Fibroblast of skin of right quadriceps (primary cell): Measurements from ENCODE around the gene NARS2.
"Not testable (repeated sequence)": the region's sequence is repeated elsewhere in the genome, so short reads cannot be mapped to it uniquely, and the experiment has no call there.

ENCODE experiments used
- DNase-seq: peaks from one replicate; pipeline ENCODE4 v3.0.0-alpha.2; 2013

NARS2 gene

DNA sequence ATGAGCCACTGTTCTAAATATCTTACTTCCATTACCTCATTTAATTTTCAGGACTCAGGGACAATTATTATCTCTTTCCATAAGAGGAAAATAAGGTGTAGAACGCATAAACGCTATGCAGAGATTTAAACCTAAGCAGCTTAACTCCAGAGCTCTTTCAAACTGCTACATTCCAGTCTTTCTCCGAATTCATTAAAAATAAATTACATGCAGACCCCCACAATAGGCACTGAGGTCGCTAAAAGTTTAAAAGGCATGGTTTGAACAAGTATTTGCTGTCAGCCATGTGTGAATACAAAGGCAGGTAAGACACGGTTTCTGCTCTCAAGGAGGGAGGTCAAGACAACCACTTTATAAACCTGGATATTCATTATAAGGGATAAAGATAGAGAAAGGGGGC, 983 bp downstream of the NARS2 start:
- DNase-seq = no peak

GRCh38 chr11:78573271-78573670, 1.4 kb downstream of the NARS2 start:
- DNase-seq = no peak

- DNase-seq = no peak
These were observed 2.3 kb downstream of the NARS2 start for GRCh38 chr11:78572394-78572793.

GRCh38 chr11:78570031-78570430, 4.6 kb downstream of the NARS2 start:
- no peak for DNase-seq

DNA sequence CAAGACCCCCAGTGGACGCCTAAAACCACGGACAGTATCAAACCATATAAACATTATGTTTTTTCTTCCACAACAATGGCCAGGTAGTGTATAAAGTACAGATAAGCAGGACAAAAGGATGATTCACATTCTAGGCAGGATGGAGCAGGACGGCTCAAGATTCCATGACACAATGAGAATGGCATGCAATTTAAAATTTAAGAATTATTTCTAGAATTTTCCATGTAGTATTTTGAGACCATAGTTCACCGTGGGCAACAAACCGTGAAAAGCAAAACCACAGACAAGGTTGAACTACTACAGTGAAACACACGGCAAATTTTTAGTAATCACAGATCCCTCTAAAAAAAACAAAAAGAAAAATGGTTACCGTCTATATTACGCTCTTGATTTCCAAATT, 7.5 kb downstream of the NARS2 start:
- peak; percentile 61 for DNase-seq

GRCh38 chr11:78564490-78565467, 9.9 kb downstream of the NARS2 start:
- peak; percentile 86 for DNase-seq

- not testable (repeated sequence) for DNase-seq
These were observed 10.6 kb downstream of the NARS2 start for GRCh38 chr11:78564037-78564436.

GRCh38 chr11:78563090-78563489, 11.6 kb downstream of the NARS2 start:
- DNase-seq = not testable (repeated sequence)

DNA sequence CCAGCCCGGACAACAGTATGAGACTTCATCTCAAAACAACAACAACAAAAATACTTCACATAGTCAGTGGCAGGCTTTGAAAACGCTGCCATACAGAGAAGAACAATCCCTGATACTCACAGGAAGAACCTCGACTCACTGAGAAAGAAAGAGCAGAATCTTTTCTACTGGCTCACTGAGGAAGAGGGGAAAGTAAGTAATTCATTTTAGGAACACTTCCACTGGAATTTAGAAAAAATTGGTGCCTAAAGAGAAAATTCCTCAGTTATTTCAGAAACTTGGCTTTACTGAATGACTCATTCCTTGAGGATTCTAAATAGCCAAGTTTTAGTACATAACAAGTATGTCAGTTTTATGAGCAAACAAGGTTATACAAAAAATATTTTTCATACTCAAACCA, 12.3 kb downstream of the NARS2 start:
- peak; percentile 88 for DNase-seq

DNA sequence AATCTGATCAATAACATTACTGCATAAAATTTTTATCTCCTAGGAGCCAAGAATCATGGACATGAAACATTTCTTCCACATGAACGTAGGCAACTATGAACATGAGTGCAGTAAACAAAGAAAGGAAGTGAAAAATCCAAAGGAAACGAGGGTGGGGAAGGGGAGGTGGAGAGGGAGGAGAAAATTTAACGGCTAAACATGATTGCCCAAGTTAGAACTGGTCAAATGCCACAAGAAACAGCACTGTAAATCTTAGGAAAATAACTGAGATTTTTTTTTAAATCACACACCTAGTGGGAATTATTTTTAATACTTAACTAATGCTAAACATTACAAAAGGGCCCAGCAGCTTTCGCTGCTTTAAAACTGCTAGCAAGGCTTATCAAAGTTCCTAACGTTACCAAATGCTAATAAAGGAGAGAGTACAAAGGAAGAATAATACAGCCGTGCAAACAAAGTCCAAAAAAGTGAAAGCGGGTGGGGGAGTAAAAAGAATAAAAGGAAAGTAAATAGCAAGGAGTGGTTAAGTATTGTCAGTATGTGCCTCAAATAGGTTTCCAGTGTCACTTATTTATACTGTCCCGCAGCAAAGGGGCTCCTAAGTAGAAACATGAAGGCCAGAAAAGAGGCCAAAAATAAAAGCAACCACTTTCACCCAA, 13.7 kb downstream of the NARS2 start:
- DNase-seq = no peak

GRCh38 chr11:78560153-78560552, 14.5 kb downstream of the NARS2 start:
- no peak for DNase-seq

GRCh38 chr11:78557236-78557635, 17.4 kb downstream of the NARS2 start:
- no peak for DNase-seq

DNA sequence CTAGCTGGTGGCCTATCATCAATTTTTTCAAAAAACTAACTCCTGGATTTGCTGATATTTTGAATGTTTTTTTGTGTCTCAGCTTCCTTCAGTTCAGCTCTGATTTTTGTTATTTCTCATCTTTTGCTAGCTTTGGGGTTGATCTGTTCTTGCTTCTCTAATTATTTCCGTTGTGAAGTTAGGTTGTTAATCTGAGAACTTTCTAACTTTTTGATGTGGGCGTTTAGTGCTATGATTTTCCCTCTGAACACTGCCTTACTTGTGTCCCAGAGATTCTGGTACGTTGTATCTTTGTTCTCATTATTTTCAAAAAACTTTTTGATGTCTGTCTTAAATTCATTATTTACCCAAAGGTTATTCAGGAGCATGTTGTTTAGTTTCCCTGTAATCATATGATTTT, 19.1 kb downstream of the NARS2 start:
- no peak for DNase-seq

DNA sequence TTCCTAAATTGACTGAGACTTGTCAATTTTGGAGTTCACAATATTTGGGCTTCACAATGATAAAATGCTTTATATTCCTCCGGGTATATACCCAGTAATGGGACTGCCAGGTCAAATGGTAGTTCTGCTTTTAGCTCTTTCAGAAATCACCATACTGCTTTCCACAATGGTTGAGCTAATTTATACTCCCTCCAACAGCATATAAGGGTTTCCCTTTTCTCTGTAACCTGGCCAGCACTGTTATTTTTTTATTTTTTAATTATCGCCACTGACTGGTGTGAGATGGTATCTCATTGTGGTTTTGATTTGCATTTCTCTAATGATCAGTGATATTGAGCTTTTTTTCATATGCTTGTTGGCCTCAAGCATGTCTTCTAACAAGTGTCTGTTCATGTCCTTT, 21.8 kb downstream of the NARS2 start:
- DNase-seq = no peak

DNA sequence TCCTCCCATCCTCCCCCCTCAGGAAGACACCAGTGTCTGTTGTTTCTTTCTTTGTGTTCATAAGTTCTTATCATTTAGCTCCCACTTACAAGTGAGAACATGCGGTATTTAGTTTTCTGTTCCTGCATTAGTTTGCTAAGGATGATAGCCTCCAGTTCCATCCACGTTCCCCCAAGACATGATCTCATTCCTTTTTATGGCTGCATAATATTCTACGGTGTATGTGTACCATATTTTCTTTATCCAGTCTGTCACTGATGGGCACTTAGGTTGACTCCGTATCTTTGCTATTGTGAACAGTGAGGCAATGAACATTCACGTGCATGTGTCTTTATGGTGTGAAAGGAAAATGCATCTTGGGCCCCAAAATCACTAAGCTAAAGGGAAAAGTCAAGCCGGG, 22.5 kb downstream of the NARS2 start:
- not testable (repeated sequence) for DNase-seq

GRCh38 chr11:78551066-78551465, 23.6 kb downstream of the NARS2 start:
- DNase-seq = no peak

- no peak for DNase-seq
These were observed 24.8 kb downstream of the NARS2 start for GRCh38 chr11:78549624-78550409.

- DNase-seq = no peak
These were observed 25.6 kb downstream of the NARS2 start for GRCh38 chr11:78548911-78549590.

DNA sequence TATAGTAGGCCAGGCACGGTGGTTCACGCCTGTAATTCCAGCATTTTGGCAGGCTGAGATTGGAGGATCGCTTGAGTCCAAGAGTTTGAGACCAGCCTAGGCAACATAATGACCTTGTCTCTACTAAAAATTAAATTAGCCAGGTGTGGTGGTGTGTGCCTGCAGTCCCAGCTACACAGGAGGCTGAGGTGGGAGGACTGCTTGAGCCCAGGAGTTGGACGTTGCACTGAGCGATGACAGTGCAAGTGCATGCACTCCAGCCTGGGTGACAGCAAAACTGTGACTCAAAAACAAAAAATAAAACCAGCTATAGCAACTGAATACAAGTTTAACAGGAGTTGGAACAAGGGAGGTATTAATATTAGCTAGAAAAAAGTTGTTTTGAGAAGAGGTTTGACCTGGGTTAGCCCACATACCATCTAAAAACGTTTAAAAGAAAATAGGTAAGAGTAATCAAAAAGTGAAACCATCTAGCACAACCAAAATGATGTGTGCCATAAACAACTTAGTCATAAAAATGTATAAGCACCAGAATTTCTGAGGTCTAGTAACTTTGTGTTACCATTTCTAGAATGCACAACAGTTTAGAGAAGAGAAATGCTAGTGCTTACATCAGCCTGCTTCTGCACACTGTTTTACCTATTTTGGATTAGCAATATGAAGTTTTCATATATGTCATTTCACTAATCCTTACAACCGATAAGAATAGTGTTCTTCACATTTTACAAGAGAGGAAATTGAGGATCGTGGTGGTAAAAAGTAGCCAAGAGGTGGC, 26.5 kb downstream of the NARS2 start:
- DNase-seq = no peak

DNA sequence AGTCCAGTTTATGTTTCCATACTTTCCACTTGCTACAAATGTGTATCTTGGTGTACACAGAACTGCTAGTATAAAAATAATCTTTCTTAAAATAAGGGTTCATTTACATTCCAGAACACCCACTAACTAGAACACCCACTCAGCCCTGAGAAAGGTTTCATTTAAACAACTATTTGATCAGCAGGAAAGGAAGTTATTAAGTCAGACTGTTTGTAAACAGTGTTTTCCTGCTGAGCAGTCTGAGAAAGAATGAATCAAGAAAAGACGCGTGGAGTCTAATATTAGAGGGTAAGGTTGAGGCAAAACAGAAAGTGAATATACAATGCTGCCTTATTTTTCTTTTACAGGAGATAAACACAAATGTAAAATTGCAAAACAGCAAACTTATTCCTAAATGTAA, 32.7 kb downstream of the NARS2 start:
- no peak for DNase-seq

DNA sequence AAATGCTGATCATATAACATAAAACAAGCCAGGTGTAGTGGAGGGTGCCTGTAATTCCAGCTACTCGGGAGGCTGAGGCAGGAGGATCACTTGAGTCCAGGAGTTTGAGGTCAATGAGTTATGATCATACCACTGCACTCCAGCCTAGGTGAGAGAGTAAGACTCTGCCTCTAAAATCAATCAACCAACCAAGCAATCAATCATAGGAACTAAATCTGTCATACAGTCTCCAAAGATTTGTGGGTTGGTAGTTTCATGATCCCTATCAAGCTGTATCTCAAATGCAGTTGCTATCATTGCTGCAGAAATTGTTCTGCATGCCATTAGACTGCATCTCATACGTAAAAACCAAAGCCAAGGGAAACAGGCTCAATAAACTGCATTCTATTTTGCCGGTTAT, 33.1 kb downstream of the NARS2 start:
- DNase-seq = no peak

DNA sequence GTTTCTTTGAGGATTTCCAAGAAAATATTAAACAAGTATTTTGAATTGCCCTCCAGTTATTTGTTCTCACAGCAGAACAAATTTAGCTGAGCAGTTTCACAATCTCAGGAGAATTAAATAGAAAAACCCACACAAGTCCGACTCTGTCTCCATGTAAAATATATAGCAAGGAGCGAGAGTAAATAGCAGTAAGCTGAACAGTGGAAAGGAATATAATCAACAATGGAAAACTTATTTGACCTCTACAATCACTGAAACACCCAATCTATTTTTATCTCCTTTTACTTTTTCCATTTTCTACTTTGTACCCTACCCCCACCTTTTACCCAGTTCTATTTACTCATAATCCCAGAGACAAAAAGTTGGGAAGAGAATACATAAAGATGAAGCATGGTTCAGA, 34.4 kb downstream of the NARS2 start:
- DNase-seq = no peak
